ENCODE measurements around the gene ALG2. TPM values are rescaled to one million over a fixed set of nuclear protein-coding genes. Genes with fewer than 3 reads are reported as not detected.

ALG2 gene
- total and polyA plus RNA-seq, 2 of the 4 experiments (the other 2 are of a cell fraction), result 36.4 to 38.4 TPM

DNA sequence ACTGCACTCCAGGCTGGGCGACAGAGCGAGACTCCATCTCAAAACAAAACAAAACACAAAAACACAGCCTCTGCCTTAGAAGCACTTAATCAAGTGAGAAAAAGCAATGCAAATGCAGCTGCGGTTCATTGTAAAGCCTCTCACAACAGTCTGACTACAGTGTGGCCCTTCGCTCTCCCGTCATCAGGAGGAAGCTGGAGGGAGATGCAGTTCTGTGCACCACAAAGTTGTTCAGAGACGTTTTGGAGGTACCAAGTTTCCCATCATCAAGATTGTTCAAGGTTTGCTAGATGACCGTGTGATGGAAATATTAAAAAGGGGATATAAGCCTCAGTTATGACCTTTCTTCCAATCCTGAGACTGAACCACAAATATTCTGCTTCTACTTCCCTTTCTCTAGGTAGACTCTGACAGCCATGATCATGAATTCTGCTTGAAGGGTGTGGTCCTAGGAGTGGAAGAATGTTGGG lies 41.2 kb upstream of the ALG2 start:
- Histone ChIP-seq H3K9me3 (ENCODE audit: control insufficient read depth, insufficient read depth, low read length) (no peaks in the 10 kb centered on the region), H3K79me1 (ENCODE audit: low read depth in 1 of 2, low read length in 2 of 2) (no peaks in the 10 kb centered on the region), H3K56ac (ENCODE audit: extremely low read depth, insufficient read depth, low read length) (no peak overlapping the region), H3K9me1 (ENCODE audit: insufficient read depth, low read length) (peaks cover 2% of the 10 kb centered on the region; the same call in 1 of the 2 replicates), H3K36me3 (ENCODE audit: control insufficient read depth, insufficient read depth, low read length) (no peaks in the 10 kb centered on the region), H2AFZ (replicated peaks; ENCODE audit: low read length, poor library complexity) (no peak overlapping the region), H2BK15ac (ENCODE audit: low read depth, low read length) (no peak overlapping the region), H2BK120ac (ENCODE audit: low read depth, low read length) (no peak overlapping the region), H3K23ac (ENCODE audit: low read depth, low read length) (no peak overlapping the region), H3K4me1 (ENCODE audit: control insufficient read depth, insufficient read depth, low read length) (peaks cover 5% of the 10 kb centered on the region), H2AK9ac (replicated peaks; ENCODE audit: low read depth, low read length, poor library complexity) (no peak overlapping the region), H3K9ac (ENCODE audit: low read depth, low read length) (no peak overlapping the region), H4K8ac (ENCODE audit: low read depth in 2 of 2, low read length in 2 of 2) (no peak overlapping the region), H4K91ac (ENCODE audit: insufficient read depth, low read depth, low read length) (no peak overlapping the region), H2BK5ac (ENCODE audit: low read depth, low read length, poor library complexity, severe bottlenecking) (no peak overlapping the region), H4K5ac (ENCODE audit: low read depth, low read length) (no peak overlapping the region), H3K27ac (ENCODE audit: insufficient read depth, low read length) (no peak overlapping the region), H3K27me3 (ENCODE audit: control insufficient read depth, insufficient read depth, low read length) (no peaks in the 10 kb centered on the region), H2BK20ac (ENCODE audit: low read depth, low read length) (no peak overlapping the region), H3K4me3 (ENCODE audit: insufficient read depth, low read depth, low read length) (no peak overlapping the region), H3K18ac (ENCODE audit: low read depth, low read length) (no peak overlapping the region), H4K20me1 (ENCODE audit: insufficient read depth, low read length) (no peaks in the 10 kb centered on the region), H2AK5ac (ENCODE audit: low read depth, low read length) (no peak overlapping the region), H3K4ac (ENCODE audit: low read depth, low read length) (no peak overlapping the region), H3K4me2 (ENCODE audit: low read depth, low read length) (no peak overlapping the region), H3K14ac (replicated peaks; ENCODE audit: low read depth, low read length) (no peak overlapping the region)
- intact Hi-C loops (cut with micrococcal nuclease), result loop anchor here (10.0 kb wide), 4 partner anchors 78 to 1332 kb away; partner anchors contain the start of gene STX17
- ATAC-seq (ENCODE audit: low read depth) (no peak), DNase-seq (no peak)
- dilution Hi-C loops (cut with HindIII; ENCODE audit: low sequenced_read_pairs, unreplicated experiment), result no loop called here
- 83% methylated on average over 2 of the region's 7 CpGs; no CpG with 5 or more reads in 1 of the 2 experiments for WGBS, 2 experiments (ENCODE audit: extremely low coverage in 2 of 2, insufficient read length in 1 of 2)
- TF ChIP-seq CEBPB (IDR thresholded peaks at IDR 0.05; ENCODE audit: low read depth, low read length) (no peak), RFX5 (IDR thresholded peaks at IDR 0.05; ENCODE audit: low read depth, low read length) (no peak), RAD21 (IDR thresholded peaks at IDR 0.05; ENCODE audit: low read length) (no peak), NFE2L2 (IDR thresholded peaks at IDR 0.05; ENCODE audit: low read depth, low read length) (no peak), CHD1 (IDR thresholded peaks at IDR 0.05; ENCODE audit: low read depth, low read length) (no peak), SMC3 (IDR thresholded peaks at IDR 0.05; ENCODE audit: low read depth, low read length) (no peak), MAFK (IDR thresholded peaks at IDR 0.05; ENCODE audit: low read depth, low read length) (no peak)
- CTCF ChIA-PET, result no interaction called here
- BruUV-seq (replicated peaks), result no TSS peak
- in situ Hi-C loops (cut with MboI; ENCODE audit: low sequenced_read_pairs), result loop anchor here (25.0 kb wide), 3 partner anchors 549 to 949 kb away; partner anchors contain the start of gene NR4A3
- POLR2A ChIA-PET (ENCODE audit: unreplicated experiment), result no interaction called here
